Retinal pigment epithelial cell (primary cell): ENCODE data around the gene PKIG.

Experiments
- DNase-seq: peaks from one replicate; pipeline ENCODE4 v3.0.0-alpha.2; 2010; ENCODE audit warnings: low read depth
- H3K4me3 ChIP-seq: 2 replicates; pipeline ENCODE4 v1.5.1; 2011; ENCODE audit warnings: mild to moderate bottlenecking, low read length, control low read depth, moderate library complexity
- TF ChIP-seq, protein P1 (sequence below): conservative IDR thresholded peaks from 2 replicates; pipeline ENCODE4 v1.5.1; 2011; ENCODE audit warnings: low read depth, low read length, control low read depth, inconsistent platforms

PKIG gene

DNA sequence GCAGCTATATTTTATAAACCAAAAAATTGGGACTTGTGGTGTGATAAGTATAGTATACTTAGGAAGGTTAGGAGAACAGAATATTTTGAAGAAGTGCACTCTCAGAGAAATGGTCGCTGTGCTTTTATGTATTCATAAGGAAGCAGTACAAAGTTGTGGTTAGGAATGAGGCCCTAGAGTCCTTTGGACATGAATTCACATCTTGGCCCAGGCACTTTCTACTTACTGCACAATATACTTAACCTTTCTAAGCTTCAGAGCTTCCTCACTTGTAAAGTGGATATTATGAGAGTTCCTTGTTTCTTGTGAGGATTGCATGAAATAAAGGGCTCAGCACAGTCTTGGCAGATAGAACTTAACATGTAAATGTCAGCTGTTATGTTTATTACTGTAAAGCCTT is 39.5 kb upstream of the PKIG start:
- H3K4me3 ChIP-seq: no peak overlapping the region
- DNase-seq: no peak
- TF ChIP-seq, protein P1, sequence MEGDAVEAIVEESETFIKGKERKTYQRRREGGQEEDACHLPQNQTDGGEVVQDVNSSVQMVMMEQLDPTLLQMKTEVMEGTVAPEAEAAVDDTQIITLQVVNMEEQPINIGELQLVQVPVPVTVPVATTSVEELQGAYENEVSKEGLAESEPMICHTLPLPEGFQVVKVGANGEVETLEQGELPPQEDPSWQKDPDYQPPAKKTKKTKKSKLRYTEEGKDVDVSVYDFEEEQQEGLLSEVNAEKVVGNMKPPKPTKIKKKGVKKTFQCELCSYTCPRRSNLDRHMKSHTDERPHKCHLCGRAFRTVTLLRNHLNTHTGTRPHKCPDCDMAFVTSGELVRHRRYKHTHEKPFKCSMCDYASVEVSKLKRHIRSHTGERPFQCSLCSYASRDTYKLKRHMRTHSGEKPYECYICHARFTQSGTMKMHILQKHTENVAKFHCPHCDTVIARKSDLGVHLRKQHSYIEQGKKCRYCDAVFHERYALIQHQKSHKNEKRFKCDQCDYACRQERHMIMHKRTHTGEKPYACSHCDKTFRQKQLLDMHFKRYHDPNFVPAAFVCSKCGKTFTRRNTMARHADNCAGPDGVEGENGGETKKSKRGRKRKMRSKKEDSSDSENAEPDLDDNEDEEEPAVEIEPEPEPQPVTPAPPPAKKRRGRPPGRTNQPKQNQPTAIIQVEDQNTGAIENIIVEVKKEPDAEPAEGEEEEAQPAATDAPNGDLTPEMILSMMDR: no peak

DNA sequence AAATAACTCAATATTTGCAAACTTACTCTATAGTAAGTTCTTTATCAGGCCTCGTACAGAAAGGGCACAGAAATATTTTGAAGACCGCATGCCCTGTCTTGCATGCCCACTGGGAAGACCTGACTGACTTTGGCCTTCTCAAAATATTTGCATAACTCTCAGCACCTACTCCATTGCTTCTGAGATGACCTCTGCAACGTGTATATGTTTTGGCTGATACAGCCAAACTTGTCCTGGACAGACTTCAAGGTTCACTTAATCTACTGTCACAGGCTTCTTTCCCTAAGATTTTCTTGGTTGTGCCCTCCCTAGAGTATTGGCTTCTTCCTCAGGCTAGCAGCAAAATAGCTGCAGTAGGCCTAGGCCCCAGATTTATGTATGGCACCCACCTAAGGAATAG is 39.0 kb upstream of the PKIG start:
- DNase-seq: no peak
- no peak overlapping the region for H3K4me3 ChIP-seq
- TF ChIP-seq, protein P1: no peak

DNA sequence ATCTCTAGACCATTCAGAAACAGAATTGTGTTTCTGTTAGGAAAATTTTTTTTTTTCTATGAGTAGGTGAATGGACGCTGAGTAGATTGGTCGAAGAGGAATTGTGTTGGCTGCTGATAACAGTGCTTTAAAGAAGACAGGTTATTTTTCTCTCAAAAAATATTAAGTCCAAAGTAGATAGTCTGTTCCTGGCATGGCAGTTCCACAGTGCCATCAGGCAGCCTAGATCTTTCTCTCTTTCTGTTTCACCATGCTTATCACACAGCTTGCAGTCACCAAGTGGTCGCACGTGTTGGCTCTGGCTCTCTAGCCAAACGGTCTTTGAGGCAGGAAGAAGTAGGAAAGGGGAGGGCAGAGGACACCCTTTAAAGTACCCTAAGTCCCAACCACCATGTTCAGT is 38.1 kb upstream of the PKIG start:
- no peak overlapping the region for H3K4me3 ChIP-seq
- TF ChIP-seq, protein P1: no peak
- no peak for DNase-seq

DNA sequence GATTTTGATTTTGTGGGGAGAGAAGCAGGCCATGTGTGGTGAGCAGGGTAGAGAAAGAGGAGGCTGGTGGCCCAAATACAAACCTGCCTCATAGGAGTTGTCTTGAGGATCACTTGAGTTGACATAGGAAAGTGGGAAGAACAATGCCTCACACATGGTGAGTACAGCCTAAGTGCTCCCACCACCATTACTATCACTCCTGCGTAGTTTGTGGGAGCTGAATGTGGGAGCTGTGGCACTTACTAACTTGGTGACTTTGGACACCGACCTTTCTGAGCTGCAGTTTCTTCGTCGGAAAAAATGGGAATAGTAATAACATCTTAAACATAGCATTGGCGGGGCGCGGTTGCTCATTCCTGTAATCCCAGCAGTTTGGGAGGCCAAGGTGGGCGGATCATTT is 35.0 kb upstream of the PKIG start:
- TF ChIP-seq, protein P1: no peak
- H3K4me3 ChIP-seq: no peak overlapping the region
- DNase-seq: no peak

DNA sequence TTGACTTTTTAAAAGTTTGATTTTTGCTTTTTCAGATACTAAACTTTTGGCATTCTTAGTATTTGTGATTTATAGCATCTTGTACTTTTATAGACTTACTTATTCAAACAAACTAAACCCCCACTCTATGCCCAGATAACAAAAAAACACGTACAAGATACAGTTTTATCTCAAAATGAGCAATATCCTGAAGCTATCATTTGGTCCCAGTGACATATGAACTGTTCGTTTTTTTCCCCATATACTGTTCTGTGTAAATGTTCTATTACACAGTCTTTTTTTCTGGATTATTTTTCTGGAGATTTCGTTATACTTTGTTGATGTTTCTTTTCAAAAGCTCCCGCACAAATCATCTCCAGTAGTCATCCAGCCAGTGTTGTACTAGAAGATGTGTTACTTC is 33.3 kb upstream of the PKIG start:
- TF ChIP-seq, protein P1: no peak
- no peak for DNase-seq
- no peak overlapping the region for H3K4me3 ChIP-seq

DNA sequence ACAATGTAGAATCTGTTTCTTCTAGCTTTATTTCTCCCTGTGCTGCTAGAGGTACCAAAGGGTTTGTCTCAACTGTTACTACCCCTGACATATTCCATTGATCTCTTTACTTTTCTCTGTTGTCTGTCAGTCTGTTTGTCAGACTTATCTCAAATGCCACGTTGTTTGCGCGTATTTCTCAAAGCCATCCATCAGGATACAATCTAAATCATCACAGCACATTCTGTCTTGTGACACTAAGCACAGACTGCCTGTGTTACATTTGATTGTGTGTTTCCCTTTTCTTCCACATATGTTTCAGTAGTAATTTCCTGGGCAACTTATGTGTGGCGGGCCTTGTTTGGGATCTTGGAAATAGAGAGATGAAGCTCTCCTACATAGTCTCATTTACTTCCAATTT is 30.3 kb upstream of the PKIG start:
- DNase-seq: no peak
- TF ChIP-seq, protein P1: no peak
- no peak overlapping the region for H3K4me3 ChIP-seq

DNA sequence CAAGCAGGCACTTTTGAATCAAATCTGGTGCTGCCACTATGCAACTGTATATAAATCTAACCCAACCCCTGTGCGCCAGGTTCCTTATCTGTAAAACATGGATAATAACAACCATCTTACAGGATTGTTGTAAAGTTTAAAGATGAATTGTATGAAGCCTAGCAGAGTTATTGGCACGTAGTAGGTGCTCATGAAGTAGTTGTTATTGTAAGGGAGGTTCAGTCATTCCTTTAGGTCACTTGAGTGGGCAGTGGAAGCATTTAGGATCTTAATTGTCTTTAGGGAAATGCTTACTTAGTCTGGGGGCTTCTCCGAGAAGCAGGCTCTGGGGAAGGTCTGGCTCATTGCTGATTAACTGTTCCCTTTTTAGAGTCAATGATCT is 29.8 kb upstream of the PKIG start:
- TF ChIP-seq, protein P1: no peak
- no peak for DNase-seq
- no peak overlapping the region for H3K4me3 ChIP-seq
